ENCODE results near the gene BHLHE40. TPM values are rescaled to one million over a fixed set of nuclear protein-coding genes. Genes with fewer than 3 reads are reported as not detected.

The BHLHE40 gene
- total and polyA plus RNA-seq, 2 donors (not counting 3 experiments of a cell fraction or from before 2014, with no cell fraction given): 40.3 to 57.9 TPM

DNA sequence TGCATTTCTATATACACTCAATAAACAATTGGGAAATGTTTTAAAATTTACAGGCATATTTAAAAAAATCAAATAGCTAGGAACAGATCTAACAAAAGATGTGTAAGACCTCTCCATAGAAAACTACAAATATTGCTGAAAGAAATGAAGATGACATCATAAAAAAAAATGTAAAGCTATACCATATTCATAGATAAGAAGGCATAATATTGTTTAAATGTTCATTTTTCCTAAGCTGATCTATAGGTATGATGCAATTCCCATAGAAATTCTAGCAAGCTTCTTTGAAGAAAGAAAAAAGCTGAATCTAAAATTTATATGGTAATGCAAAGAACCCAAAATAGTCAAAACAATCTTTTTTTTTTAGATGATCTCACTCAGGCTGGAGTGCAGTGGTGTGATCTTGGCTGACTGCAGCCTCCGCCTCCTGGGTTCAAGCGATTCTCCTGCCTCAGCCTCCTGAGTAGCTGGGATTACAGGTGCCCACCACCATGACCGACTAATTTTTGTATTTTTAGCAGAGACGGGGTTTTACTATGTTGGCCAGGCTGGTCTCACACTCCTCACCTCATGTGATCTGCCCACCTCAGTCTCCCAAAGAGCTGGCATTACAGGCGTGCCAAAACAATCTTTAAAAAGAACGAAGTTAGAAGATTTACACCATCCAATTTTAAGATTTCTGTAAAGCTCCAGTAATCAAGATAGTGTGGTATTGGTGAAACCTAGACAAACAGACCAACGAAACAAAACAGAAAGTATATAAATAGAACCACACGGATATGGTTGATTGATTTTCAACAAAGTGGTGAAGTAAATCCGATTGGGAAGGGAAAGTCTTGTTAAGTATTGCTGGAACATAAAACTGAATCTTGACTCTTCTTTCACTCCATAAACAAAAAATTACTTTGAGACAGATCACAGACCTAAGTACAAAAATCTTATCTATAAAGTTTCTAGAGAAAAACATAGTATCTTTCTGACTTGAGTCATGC, 6.3 kb upstream of the BHLHE40 start:
- H2AFZ ChIP-seq (ENCODE audit: low read depth, low read length): no peak overlapping the region
- no peaks in the 10 kb centered on the region for H3K9me1 ChIP-seq (replicated peaks; ENCODE audit: control insufficient read depth, extremely low read depth, insufficient read depth, low read length)
- no peak overlapping the region for H3K27ac ChIP-seq (ENCODE audit: insufficient read depth, low read depth, low read length)
- no peak overlapping the region for H3K9ac ChIP-seq (replicated peaks; ENCODE audit: extremely low read depth, insufficient read depth, low read length)
- H4K20me1 ChIP-seq (replicated peaks; ENCODE audit: control insufficient read depth, extremely low read depth, insufficient read depth, low read length): no peaks in the 10 kb centered on the region
- CTCF ChIA-PET: interaction anchor here (1.2 to 1.8 kb wide), 5 partner anchors 41 to 262 kb away, joined by 3 to 8 read pairs (median 4); no protein-coding TSS in a partner anchor
- H3K4me3 ChIP-seq (replicated peaks in 1 of 3; ENCODE audit: insufficient read depth in 1 of 3, low read depth in 1 of 3, low read length in 3 of 3): no peak overlapping the region
- intact Hi-C loops (cut with micrococcal nuclease): no loop called here
- FAIRE-seq: no peak
- no TSS peak for BruUV-seq (replicated peaks)
- no peak for TF ChIP-seq POLR2A (IDR thresholded peaks at IDR 0.05; ENCODE audit: low read depth, low read length)
- TF ChIP-seq, protein P1, sequence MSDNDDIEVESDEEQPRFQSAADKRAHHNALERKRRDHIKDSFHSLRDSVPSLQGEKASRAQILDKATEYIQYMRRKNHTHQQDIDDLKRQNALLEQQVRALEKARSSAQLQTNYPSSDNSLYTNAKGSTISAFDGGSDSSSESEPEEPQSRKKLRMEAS (IDR thresholded peaks at IDR 0.05; ENCODE audit: insufficient read depth, insufficient read length): no peak
- no peak for TF ChIP-seq CTCF (IDR thresholded peaks at IDR 0.05; ENCODE audit: extremely low read depth in 1 of 2, insufficient read depth in 1 of 2, low read depth in 1 of 2, low read length in 2 of 2)
- TF ChIP-seq MYC (IDR thresholded peaks at IDR 0.05; ENCODE audit: low read depth, low read length): no peak
- TF ChIP-seq POLR2AphosphoS5 (IDR thresholded peaks at IDR 0.05; ENCODE audit: insufficient read depth, low read depth, low read length): no peak
- no peak for TF ChIP-seq FOS (IDR thresholded peaks at IDR 0.05; ENCODE audit: borderline replicate concordance, insufficient read depth, low read length)
- no peak for TF ChIP-seq JUN (IDR thresholded peaks at IDR 0.05; ENCODE audit: borderline replicate concordance, insufficient read depth, insufficient read length, low read depth)
- no peak for TF ChIP-seq GATA2 (IDR thresholded peaks at IDR 0.05; ENCODE audit: insufficient read depth, insufficient read length, low read depth, low read length)
- no peak for TF ChIP-seq EZH2 (IDR thresholded peaks at IDR 0.05; ENCODE audit: borderline replicate concordance, low read depth, low read length, severe bottlenecking)
- H3K79me2 ChIP-seq (ENCODE audit: control insufficient read depth, insufficient read depth, low read length): no peaks in the 10 kb centered on the region
- DNase-seq (ENCODE audit: low read depth, low spot score): no peak
- peaks cover 18% of the 10 kb centered on the region for H3K4me1 ChIP-seq (ENCODE audit: control insufficient read depth, extremely low read depth, insufficient read depth, low read length)
- no peaks in the 10 kb centered on the region for H3K9me3 ChIP-seq (replicated peaks; ENCODE audit: control insufficient read depth, insufficient read depth, low read length)
- no peak overlapping the region for H3K4me2 ChIP-seq (ENCODE audit: insufficient read depth, low read length)
- no peaks in the 10 kb centered on the region for H3K27me3 ChIP-seq (ENCODE audit: control insufficient read depth in 2 of 2, insufficient read depth in 2 of 2, low read length in 2 of 2)
- no peaks in the 10 kb centered on the region for H3K36me3 ChIP-seq (ENCODE audit: control insufficient read depth in 2 of 2, extremely low read depth in 1 of 2, insufficient read depth in 2 of 2, low read length in 2 of 2)
- dilution Hi-C loops (cut with MboI; ENCODE audit: extremely low pct_ligation_motif_present, low sequenced_read_pairs): no loop called here
- POLR2A ChIA-PET: no interaction called here
